DND-41 (cell line): Measurements from ENCODE around the gene ZMIZ2.

ENCODE experiments used
- ATAC-seq: fragments of 200-7000 bp; cut with Tn5 transposase; 3 replicates; pipeline ENCODE4 v1.9.1; 2021; ENCODE audit warnings: low read depth; ENCODE audit not compliant: insufficient read depth
- DNase-seq: peaks from one replicate; pipeline ENCODE4 v3.0.0-alpha.2; 2020
- H2AFZ ChIP-seq: 2 replicates; pipeline ENCODE4 v1.6.0; 2012; ENCODE audit warnings: low read depth, low read length
- H3K27ac ChIP-seq: 2 replicates; pipeline ENCODE4 v1.5.1; 2012; ENCODE audit warnings: low read length, inconsistent platforms
- H3K27me3 ChIP-seq: fragments of 200-600 bp; sonication (generic); 2 replicates; pipeline ENCODE4 v1.6.0; 2012; ENCODE audit warnings: low read length, mild to moderate bottlenecking, inconsistent platforms; ENCODE audit not compliant: insufficient read depth, poor library complexity
- H3K36me3 ChIP-seq: 2 replicates; pipeline ENCODE4 v1.5.1; 2012; ENCODE audit warnings: low read length, inconsistent platforms; ENCODE audit not compliant: insufficient read depth
- H3K4me1 ChIP-seq: 2 replicates; pipeline ENCODE4 v1.5.1; 2012; ENCODE audit warnings: mild to moderate bottlenecking, low read length; ENCODE audit not compliant: insufficient read depth
- H3K4me2 ChIP-seq: 2 replicates; pipeline ENCODE4 v1.6.0; 2012; ENCODE audit warnings: mild to moderate bottlenecking, moderate library complexity, low read length, inconsistent platforms; ENCODE audit not compliant: insufficient read depth
- H3K4me3 ChIP-seq, 2 experiments: fragments of 200-600 bp in 1 of 2; shearing (Covaris generic) in 1 of 2; 2 replicates each; pipeline ENCODE4 v1.5.1; 2012 to 2016; ENCODE audit warnings: inconsistent platforms in 2 of 2, low read length in 2 of 2, mild to moderate bottlenecking in 2 of 2, low read depth in 1 of 2, moderate library complexity in 1 of 2
- H3K79me2 ChIP-seq: 2 replicates; pipeline ENCODE4 v1.6.0; 2012; ENCODE audit warnings: low read length, inconsistent platforms; ENCODE audit not compliant: insufficient read depth
- H3K9ac ChIP-seq: 2 replicates; pipeline ENCODE4 v1.6.0; 2012; ENCODE audit warnings: low read depth, mild to moderate bottlenecking, inconsistent platforms, low read length, moderate library complexity
- H3K9me3 ChIP-seq: 2 replicates; pipeline ENCODE4 v1.5.1; 2012; ENCODE audit warnings: low read length, moderate library complexity, mild to moderate bottlenecking, inconsistent platforms; ENCODE audit not compliant: insufficient read depth, severe bottlenecking
- H4K20me1 ChIP-seq: 2 replicates; pipeline ENCODE4 v1.6.0; 2012; ENCODE audit warnings: low read length; ENCODE audit not compliant: insufficient read depth
- CTCF ChIP-seq: IDR thresholded peaks from 2 replicates; pipeline ENCODE4 v1.5.1; 2012; ENCODE audit warnings: borderline replicate concordance, low read length, moderate library complexity, mild to moderate bottlenecking; ENCODE audit not compliant: poor library complexity, severe bottlenecking; ENCODE audit errors: extremely low read depth
- EZH2 ChIP-seq: IDR thresholded peaks from 3 replicates; pipeline ENCODE4 v1.6.1; 2012; ENCODE audit warnings: borderline replicate concordance, low read depth, mild to moderate bottlenecking, moderate library complexity, low read length, inconsistent platforms; ENCODE audit not compliant: severe bottlenecking

ZMIZ2 gene

GRCh38 chr7:44703921-44704320 is 44.7 kb upstream of the ZMIZ2 start:
- Histone ChIP-seq H3K27me3 (no peaks in the 10 kb centered on the region), H3K9ac (no peak overlapping the region), H3K36me3 (peaks cover 52% of the 10 kb centered on the region), H2AFZ (no peak overlapping the region), H4K20me1 (no peaks in the 10 kb centered on the region), H3K4me2 (no peak overlapping the region), H3K4me1 (no peaks in the 10 kb centered on the region), H3K9me3 (no peaks in the 10 kb centered on the region), H3K79me2 (no peaks in the 10 kb centered on the region), H3K27ac (no peak overlapping the region), H3K4me3 (no peak overlapping the region)
- ATAC-seq (no peak), DNase-seq (no peak)
- TF ChIP-seq EZH2 (no peak), CTCF (no peak)

GRCh38 chr7:44705434-44705833 is 43.2 kb upstream of the ZMIZ2 start:
- TF ChIP-seq CTCF (no peak), EZH2 (no peak)
- Histone ChIP-seq H4K20me1 (no peaks in the 10 kb centered on the region), H3K79me2 (no peaks in the 10 kb centered on the region), H3K4me2 (no peak overlapping the region), H3K9me3 (no peaks in the 10 kb centered on the region), H3K9ac (no peak overlapping the region), H3K4me1 (no peaks in the 10 kb centered on the region), H3K36me3 (peaks cover 46% of the 10 kb centered on the region), H3K27ac (no peak overlapping the region), H2AFZ (no peak overlapping the region), H3K27me3 (no peaks in the 10 kb centered on the region), H3K4me3 (no peak overlapping the region)
- DNase-seq (no peak), ATAC-seq (no peak)

GRCh38 chr7:44706788-44707557 is 41.7 kb upstream of the ZMIZ2 start:
- H3K4me3 ChIP-seq, result no peak overlapping the region
- H3K4me1 ChIP-seq, result no peaks in the 10 kb centered on the region
- ATAC-seq, result no peak
- H4K20me1 ChIP-seq, result no peaks in the 10 kb centered on the region
- H3K9ac ChIP-seq, result no peak overlapping the region
- H3K27me3 ChIP-seq, result no peaks in the 10 kb centered on the region
- DNase-seq, result no peak
- H3K4me2 ChIP-seq, result no peak overlapping the region
- no peak overlapping the region for H2AFZ ChIP-seq
- H3K9me3 ChIP-seq, result no peaks in the 10 kb centered on the region
- no peak overlapping the region for H3K27ac ChIP-seq
- TF ChIP-seq EZH2 (no peak), CTCF (no peak)
- H3K36me3 ChIP-seq, result peaks cover 36% of the 10 kb centered on the region
- H3K79me2 ChIP-seq, result no peaks in the 10 kb centered on the region
